Thoracic aorta (tissue), 2 donors: ENCODE results near the gene SYS1. TPM values are rescaled to one million over a fixed set of nuclear protein-coding genes. Genes with fewer than 3 reads are reported as not detected.

Experiments used
- ATAC-seq: fragments of 150-250 bp; one replicate; pipeline ENCODE4 v1.8.0; 2017; ENCODE audit warnings: low read depth; ENCODE audit not compliant: insufficient number of reproducible peaks, low FRiP score
- DNase-seq: peaks from one replicate; pipeline ENCODE4 v3.0.0-alpha.2; 2020; ENCODE audit warnings: low spot score
- H3K27ac ChIP-seq, 2 donors: fragments of 200-600 bp; sonication (generic); 1 replicate in 1 of 2; 2 replicates in 1 of 2; pipeline ENCODE4 v1.5.1; 2016; ENCODE audit warnings: mild to moderate bottlenecking in 2 of 2, moderate library complexity in 2 of 2
- H3K27me3 ChIP-seq: fragments of 200-600 bp; sonication (generic); replicated peaks from 2 replicates; pipeline ENCODE4 v1.6.0; 2016; ENCODE audit warnings: mild to moderate bottlenecking; ENCODE audit not compliant: insufficient read depth
- H3K36me3 ChIP-seq: fragments of 200-600 bp; sonication (generic); one replicate; pipeline ENCODE4 v1.5.1; 2016
- H3K4me1 ChIP-seq, 2 donors: fragments of 200-600 bp; sonication (generic); 1 replicate in 1 of 2; 2 replicates in 1 of 2; pipeline versions ENCODE4 v1.5.1 to v1.6.0; 2016; ENCODE audit warnings: low read depth in 2 of 2, mild to moderate bottlenecking in 1 of 2; ENCODE audit not compliant: control insufficient read depth in 1 of 2
- H3K4me3 ChIP-seq: fragments of 200-600 bp; sonication (generic); 2 replicates; pipeline ENCODE4 v1.5.1; 2016; ENCODE audit warnings: mild to moderate bottlenecking
- H3K9me3 ChIP-seq: fragments of 200-600 bp; sonication (generic); 2 replicates; pipeline ENCODE4 v1.5.1; 2016
- total RNA-seq, 2 donors: library from RNA; depleted of rRNA; stranded (reverse); fragments of >200 nt; gene quantifications; one replicate each; pipeline versions ENCODE4 v1.1.0 to v1.2.3, GENCODE V29; 2016
- TF ChIP-seq, protein P1 (sequence below): fragments of 200-600 bp; sonication (generic); IDR thresholded peaks from one replicate; pipeline ENCODE4 v1.5.1; 2019; ENCODE audit warnings: antibody characterized with exemption

Gene SYS1
- total RNA-seq, 2 donors from 2014 or later = 24.6 to 40.8 TPM

GRCh38 chr20:45392733-45393132 is 29.8 kb downstream of the SYS1 start:
- Histone ChIP-seq H3K4me1 (no peaks in the 10 kb centered on the region), H3K9me3 (no peaks in the 10 kb centered on the region), H3K27ac (no peak overlapping the region), H3K4me3 (no peak overlapping the region), H3K27me3 (no peaks in the 10 kb centered on the region), H3K36me3 (no peaks in the 10 kb centered on the region)
- no peak for DNase-seq
- no peak for ATAC-seq
- TF ChIP-seq, protein P1, sequence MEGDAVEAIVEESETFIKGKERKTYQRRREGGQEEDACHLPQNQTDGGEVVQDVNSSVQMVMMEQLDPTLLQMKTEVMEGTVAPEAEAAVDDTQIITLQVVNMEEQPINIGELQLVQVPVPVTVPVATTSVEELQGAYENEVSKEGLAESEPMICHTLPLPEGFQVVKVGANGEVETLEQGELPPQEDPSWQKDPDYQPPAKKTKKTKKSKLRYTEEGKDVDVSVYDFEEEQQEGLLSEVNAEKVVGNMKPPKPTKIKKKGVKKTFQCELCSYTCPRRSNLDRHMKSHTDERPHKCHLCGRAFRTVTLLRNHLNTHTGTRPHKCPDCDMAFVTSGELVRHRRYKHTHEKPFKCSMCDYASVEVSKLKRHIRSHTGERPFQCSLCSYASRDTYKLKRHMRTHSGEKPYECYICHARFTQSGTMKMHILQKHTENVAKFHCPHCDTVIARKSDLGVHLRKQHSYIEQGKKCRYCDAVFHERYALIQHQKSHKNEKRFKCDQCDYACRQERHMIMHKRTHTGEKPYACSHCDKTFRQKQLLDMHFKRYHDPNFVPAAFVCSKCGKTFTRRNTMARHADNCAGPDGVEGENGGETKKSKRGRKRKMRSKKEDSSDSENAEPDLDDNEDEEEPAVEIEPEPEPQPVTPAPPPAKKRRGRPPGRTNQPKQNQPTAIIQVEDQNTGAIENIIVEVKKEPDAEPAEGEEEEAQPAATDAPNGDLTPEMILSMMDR = no peak

DNA sequence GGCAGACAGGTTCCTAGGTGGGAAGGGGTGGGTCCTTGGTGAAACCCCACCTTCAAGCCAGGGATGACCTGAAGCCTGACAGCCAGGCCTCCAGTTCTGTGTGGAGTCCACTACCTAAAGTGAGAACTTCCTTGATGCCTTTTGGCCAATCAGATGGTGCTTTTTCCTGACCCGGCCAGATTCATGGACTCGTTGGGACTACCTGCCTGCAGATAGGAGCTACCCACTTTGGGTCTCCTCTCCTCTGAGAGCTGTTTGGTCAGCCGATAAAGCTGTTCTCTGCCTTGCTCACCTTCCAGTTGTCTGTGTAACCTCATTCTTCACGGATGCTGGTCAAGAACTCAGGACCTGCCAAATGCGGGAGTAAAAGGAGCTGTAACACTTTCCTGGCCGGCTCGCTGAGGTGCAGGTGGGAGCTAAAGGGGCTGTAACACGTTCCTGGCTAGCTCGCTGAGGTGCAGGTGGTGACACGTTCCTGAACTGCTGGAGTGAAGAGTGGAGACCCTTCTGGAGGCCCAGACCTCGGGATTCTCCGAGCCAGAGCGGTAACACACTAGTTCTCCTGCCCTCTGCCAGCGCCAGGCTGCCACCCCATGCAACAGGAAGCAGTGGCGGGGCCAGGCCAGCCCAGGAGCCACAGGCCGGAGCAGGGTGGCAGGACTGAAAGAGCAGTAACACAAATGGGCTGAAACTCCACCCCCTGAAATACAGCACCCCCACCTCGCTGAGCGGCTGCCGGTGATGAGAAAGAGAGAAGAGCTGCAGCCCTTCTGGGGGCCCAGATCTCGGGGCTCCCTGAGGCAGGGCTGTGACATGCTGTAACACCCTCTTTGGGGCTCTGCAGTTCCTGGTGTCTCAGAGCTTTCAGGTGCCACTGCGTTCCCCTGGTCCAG is 31.5 kb downstream of the SYS1 start:
- H3K27me3 ChIP-seq = no peaks in the 10 kb centered on the region
- no peak overlapping the region for H3K4me3 ChIP-seq
- no peaks in the 10 kb centered on the region for H3K9me3 ChIP-seq
- H3K4me1 ChIP-seq = no peaks in the 10 kb centered on the region
- no peak for DNase-seq
- H3K27ac ChIP-seq = no peak overlapping the region
- ATAC-seq = no peak
- no peaks in the 10 kb centered on the region for H3K36me3 ChIP-seq
- TF ChIP-seq, protein P1 = no peak

GRCh38 chr20:45395114-45395415 is 32.1 kb downstream of the SYS1 start:
- no peaks in the 10 kb centered on the region for H3K27me3 ChIP-seq
- ATAC-seq = no peak
- no peak overlapping the region for H3K4me3 ChIP-seq
- no peak for DNase-seq
- H3K27ac ChIP-seq = no peak overlapping the region
- TF ChIP-seq, protein P1 = no peak
- no peaks in the 10 kb centered on the region for H3K36me3 ChIP-seq
- H3K9me3 ChIP-seq = no peaks in the 10 kb centered on the region
- no peaks in the 10 kb centered on the region for H3K4me1 ChIP-seq

GRCh38 chr20:45399018-45399417 is 36.1 kb downstream of the SYS1 start:
- TF ChIP-seq, protein P1 = no peak
- Histone ChIP-seq H3K27me3 (no peaks in the 10 kb centered on the region), H3K9me3 (peaks cover 6% of the 10 kb centered on the region), H3K36me3 (no peaks in the 10 kb centered on the region), H3K4me1 (no peaks in the 10 kb centered on the region), H3K27ac (no peak overlapping the region), H3K4me3 (no peak overlapping the region)
- ATAC-seq (no peak), DNase-seq (no peak)

GRCh38 chr20:45400346-45401031 is 37.5 kb downstream of the SYS1 start:
- TF ChIP-seq, protein P1 = no peak
- no peaks in the 10 kb centered on the region for H3K36me3 ChIP-seq
- H3K4me3 ChIP-seq = no peak overlapping the region
- ATAC-seq (no peak), DNase-seq (no peak)
- peaks cover 6% of the 10 kb centered on the region for H3K9me3 ChIP-seq
- H3K27ac ChIP-seq = no peak overlapping the region
- H3K4me1 ChIP-seq = no peaks in the 10 kb centered on the region
- H3K27me3 ChIP-seq = no peaks in the 10 kb centered on the region
